ENCODE results near the gene P2RX6.

The P2RX6 gene

DNA sequence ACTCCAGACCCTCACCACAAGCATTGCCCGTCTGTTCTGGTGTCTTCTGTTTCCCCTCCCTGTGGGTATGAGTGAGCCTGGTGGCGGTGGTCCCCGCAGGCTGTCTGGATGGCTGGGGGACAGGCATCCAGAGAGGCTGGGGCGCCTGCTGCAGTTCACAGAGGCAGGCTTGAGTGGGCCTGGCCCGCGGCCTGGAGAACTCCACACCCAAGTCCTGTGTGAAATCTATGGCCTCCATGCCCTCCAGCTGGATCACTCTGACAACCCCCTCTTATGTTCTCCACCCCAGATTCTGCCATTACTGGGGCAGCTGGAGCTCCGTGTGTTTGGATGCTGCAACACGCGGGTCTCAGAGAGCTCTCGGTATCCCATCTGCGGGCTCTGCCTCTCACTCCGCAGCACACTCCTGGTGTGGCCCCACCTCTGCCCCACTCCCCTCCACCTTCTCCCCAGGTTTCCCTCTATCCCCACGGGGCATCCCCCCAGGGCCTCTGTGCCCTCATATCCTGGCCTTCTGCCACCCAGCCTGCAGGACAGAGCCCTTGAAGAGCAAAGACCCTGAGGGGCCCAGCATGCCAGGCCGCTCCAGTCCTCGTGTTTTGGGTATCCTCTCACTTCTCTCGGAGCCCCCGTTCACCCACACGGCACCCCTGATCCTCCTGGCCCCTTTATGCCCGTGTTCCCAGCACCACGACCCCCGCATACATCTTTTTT, 62.1 kb downstream of the P2RX6 start (continued):
- TF ChIP-seq TSHZ2 (CRISPR knock-in tag; IDR thresholded peaks at IDR 0.05) (no peak), ESRRG (CRISPR knock-in tag; IDR thresholded peaks at IDR 0.05) (no peak), ZC3H10 (CRISPR knock-in tag; IDR thresholded peaks at IDR 0.05) (no peak)

All from SK-N-SH treated with all-trans-retinoic acid at 6 μM for 48 hours (cell line).